T-cell (primary cell): ENCODE measurements around the gene WNT9B. TPM values are rescaled to one million over a fixed set of nuclear protein-coding genes. Genes with fewer than 3 reads are reported as not detected.

Experiments used
- ATAC-seq, 4 experiments: fragments of 200-7000 bp in 3 of 4; fragments of 150-1000 bp in 1 of 4; cut with Tn5 transposase; replicated peaks in 1 of 4; 1 replicate in 3 of 4; 2 replicates in 1 of 4; pipeline ENCODE4 v1.10.0; 2021; ENCODE audit warnings: moderate library complexity in 3 of 4, mild to moderate bottlenecking in 2 of 4, moderate number of reproducible peaks in 1 of 4
- CTCF ChIA-PET, 2 donors: fragments of 300-600 bp; sonication (Branson Sonifier 250); formaldehyde crosslinking; loops; one replicate each; lab custom pipeline; 2022; ENCODE audit warnings: antibody characterized with exemption in 2 of 2; lab: Charles Lee
- POLR2A ChIA-PET, 2 donors: fragments of 300-600 bp; sonication (Branson Sonifier 250); formaldehyde crosslinking; loops; one replicate each; lab custom pipeline; 2022; ENCODE audit warnings: antibody characterized with exemption in 2 of 2; lab: Charles Lee
- DNase-seq, 35 experiments: peaks; one replicate each; pipeline versions ENCODE4 v3.0.0 to v3.0.0-alpha.2; 2013 to 2023
- H3K27ac ChIP-seq: one replicate; pipeline ENCODE4 v1.5.1; 2013; ENCODE audit warnings: low read length
- H3K27me3 ChIP-seq, 2 experiments: replicated peaks in 1 of 2; 1 replicate in 1 of 2; 2 replicates in 1 of 2; pipeline versions ENCODE4 v1.6.1 to v1.7.0; 2013; ENCODE audit warnings: low read length in 1 of 2, mixed read lengths in 1 of 2; ENCODE audit not compliant: control insufficient read depth in 2 of 2, insufficient read depth in 2 of 2; ENCODE audit errors: extremely low read depth in 1 of 2
- H3K36me3 ChIP-seq, 2 donors: 1 replicate in 1 of 2; 2 replicates in 1 of 2; pipeline versions ENCODE4 v1.6.1 to v1.7.0; 2013; ENCODE audit warnings: low read length in 1 of 2; ENCODE audit not compliant: control insufficient read depth in 2 of 2, insufficient read depth in 1 of 2; ENCODE audit errors: extremely low read depth in 1 of 2
- H3K4me1 ChIP-seq, 2 experiments: 1 replicate in 1 of 2; 2 replicates in 1 of 2; pipeline versions ENCODE4 v1.6.1 to v1.7.0; 2013; ENCODE audit warnings: low read length in 2 of 2, mixed read lengths in 1 of 2; ENCODE audit not compliant: insufficient read depth in 2 of 2, control insufficient read depth in 1 of 2; ENCODE audit errors: extremely low read depth in 1 of 2
- H3K4me3 ChIP-seq, 2 donors: 1 replicate in 1 of 2; 2 replicates in 1 of 2; pipeline versions ENCODE4 v1.5.1 to v1.7.0; 2013; ENCODE audit warnings: mild to moderate bottlenecking in 2 of 2, low read length in 1 of 2, moderate library complexity in 1 of 2; ENCODE audit not compliant: control insufficient read depth in 1 of 2; ENCODE audit errors: extremely low read depth in 1 of 2
- H3K9me3 ChIP-seq: 2 replicates; pipeline ENCODE4 v1.7.0; 2013
- H3K27ac Mint-ChIP-seq, 2 donors: one replicate each; pipeline ENCODE4 v1.8.0; 2020 to 2021; ENCODE audit warnings: mild to moderate bottlenecking in 2 of 2, mixed read lengths in 2 of 2
- H3K27me3 Mint-ChIP-seq, 2 donors: one replicate each; pipeline ENCODE4 v1.8.0; 2021 to 2022; ENCODE audit warnings: mixed read lengths in 2 of 2
- H3K36me3 Mint-ChIP-seq: one replicate; pipeline ENCODE4 v1.8.0; 2021; ENCODE audit warnings: mixed read lengths
- H3K4me1 Mint-ChIP-seq, 3 donors: one replicate each; pipeline ENCODE4 v1.8.0; 2020 to 2022; ENCODE audit warnings: mixed read lengths in 3 of 3, mild to moderate bottlenecking in 1 of 3
- H3K4me3 Mint-ChIP-seq, 3 donors: one replicate each; pipeline ENCODE4 v1.8.0; 2020 to 2022; ENCODE audit warnings: mild to moderate bottlenecking in 3 of 3, mixed read lengths in 3 of 3, moderate library complexity in 3 of 3
- H3K9me3 Mint-ChIP-seq, 3 donors: one replicate each; pipeline ENCODE4 v1.8.0; 2020 to 2022; ENCODE audit warnings: mixed read lengths in 3 of 3
- WGBS: methylation state at CpG from one replicate; pipeline ENCODE4 v1.1.5; 2013; ENCODE audit warnings: missing lambda C conversion rate; ENCODE audit not compliant: insufficient coverage; 5-methylcytosine and 5-hydroxymethylcytosine counted together
- total RNA-seq, 35 experiments: library from RNA in 6 of 35; stranded (reverse) in 6 of 35; fragments of 120-200 nt in 1 of 35; gene quantifications; one replicate each; pipeline versions ENCODE4 v1.2.1 to v1.2.4 and lab custom pipeline; 2013 to 2026

The WNT9B gene, protein sequence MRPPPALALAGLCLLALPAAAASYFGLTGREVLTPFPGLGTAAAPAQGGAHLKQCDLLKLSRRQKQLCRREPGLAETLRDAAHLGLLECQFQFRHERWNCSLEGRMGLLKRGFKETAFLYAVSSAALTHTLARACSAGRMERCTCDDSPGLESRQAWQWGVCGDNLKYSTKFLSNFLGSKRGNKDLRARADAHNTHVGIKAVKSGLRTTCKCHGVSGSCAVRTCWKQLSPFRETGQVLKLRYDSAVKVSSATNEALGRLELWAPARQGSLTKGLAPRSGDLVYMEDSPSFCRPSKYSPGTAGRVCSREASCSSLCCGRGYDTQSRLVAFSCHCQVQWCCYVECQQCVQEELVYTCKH
- not detected for total RNA-seq
- not detected for total RNA-seq (2013)
- 0 to 0.14 (median 0) reads per million in 29 experiments for total RNA-seq (lab: John Stamatoyannopoulos, UW)

DNA sequence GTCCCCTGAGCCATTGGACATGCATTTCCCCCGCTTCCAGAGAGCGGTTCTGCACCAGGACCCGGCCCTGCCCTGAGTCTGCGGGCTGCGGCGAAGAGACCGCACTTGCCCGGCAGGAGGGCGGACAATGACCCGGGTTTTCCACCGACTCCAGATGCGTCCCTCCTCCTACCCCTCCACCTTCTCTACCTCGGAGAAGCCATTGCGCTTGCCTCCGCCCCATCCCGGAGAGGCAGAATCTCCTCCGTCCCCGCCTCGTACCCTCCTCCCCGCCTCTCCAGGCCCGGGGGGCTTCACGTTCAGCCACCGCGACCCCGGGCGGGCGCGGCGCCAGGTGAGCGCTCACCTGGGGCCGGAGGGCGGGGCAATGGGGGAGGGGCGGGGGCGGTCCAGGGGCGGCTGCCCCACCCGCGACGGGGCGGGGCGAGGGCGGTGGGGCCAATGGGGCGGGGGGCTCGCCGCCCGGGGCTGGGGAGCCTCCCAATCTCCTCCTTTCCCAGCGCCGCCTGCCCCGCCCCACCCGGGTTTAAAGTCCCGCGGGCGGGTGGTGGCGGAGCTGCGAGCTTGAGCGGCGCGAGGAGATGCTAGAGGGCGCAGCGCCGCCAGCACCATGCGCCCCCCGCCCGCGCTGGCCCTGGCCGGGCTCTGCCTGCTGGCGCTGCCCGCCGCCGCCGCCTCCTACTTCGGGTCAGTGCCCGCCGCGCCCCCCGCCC is at the start of gene WNT9B:
Gene WNT9B (plus strand): TSS at position 555 of the 713 bp plus-strand sequence. CDS start 56 bp downstream, at position 611.
- no peaks in the 10 kb centered on the region for H3K36me3 ChIP-seq
- no peaks in the 10 kb centered on the region for H3K9me3 Mint-ChIP-seq
- ChIA-PET POLR2A (no interaction called here), CTCF (interaction anchor here in 1 of 2 donors (0.6 kb wide), 1 partner anchor 1680 kb away, joined by 3 read pairs; no protein-coding TSS in a partner anchor)
- peak within 1 kb of the TSS; percentile 41 to 60 (median 55) for H3K4me3 Mint-ChIP-seq
- peaks cover 5 to 21% (median 11%) of the 10 kb centered on the region in 3 donors for H3K4me1 Mint-ChIP-seq
- no peak within 1 kb of the TSS for H3K27ac ChIP-seq
- peaks cover 0 to 14% of the 10 kb centered on the region in 2 experiments for H3K4me1 ChIP-seq
- H3K27me3 Mint-ChIP-seq: peaks cover 78 to 88% of the 10 kb centered on the region in 2 donors
- ATAC-seq (peak; percentile 50 to 76 (median 55)), DNase-seq (peak in 9 of 35 experiments; percentile 7 to 45 (median 21))
- no peaks in the 10 kb centered on the region for H3K9me3 ChIP-seq
- H3K27ac Mint-ChIP-seq: no peak within 1 kb of the TSS
- H3K4me3 ChIP-seq: peak within 1 kb of the TSS in 1 of 2 donors; percentile 40
- 5% methylated on average over 44 of the region's 75 CpGs for WGBS
- peaks cover 23 to 76% of the 10 kb centered on the region in 2 experiments for H3K27me3 ChIP-seq
- H3K36me3 Mint-ChIP-seq: no peaks in the 10 kb centered on the region

DNA sequence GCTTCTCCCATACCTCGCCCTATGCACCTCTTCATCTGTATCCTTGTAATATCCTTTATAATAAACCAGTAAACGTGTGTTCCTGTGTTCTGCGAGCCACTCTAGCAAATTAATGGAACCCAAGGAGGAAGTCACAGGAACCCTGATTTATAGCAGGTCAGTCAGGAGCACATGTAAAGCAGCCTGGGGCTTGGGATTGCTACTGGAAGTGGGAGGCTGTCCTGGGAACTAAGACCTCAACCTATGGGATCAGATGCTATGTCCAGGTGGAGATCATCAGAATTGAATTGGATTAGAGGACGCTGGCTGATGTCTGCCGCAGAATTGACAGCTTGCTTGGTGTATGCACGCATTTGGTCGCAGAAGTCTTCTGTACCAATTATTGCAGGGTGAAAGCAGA is 48.6 kb upstream of the WNT9B start:
- ATAC-seq (no peak), DNase-seq (no peak)
- H3K4me1 ChIP-seq: no peaks in the 10 kb centered on the region
- 82% methylated on average over 4 of the region's 7 CpGs for WGBS
- no peaks in the 10 kb centered on the region for H3K36me3 ChIP-seq
- Mint-ChIP-seq H3K9me3 (no peaks in the 10 kb centered on the region), H3K4me3 (no peak overlapping the region), H3K27me3 (peaks cover 0 to 11% of the 10 kb centered on the region in 2 donors), H3K4me1 (no peaks in the 10 kb centered on the region), H3K27ac (no peak overlapping the region), H3K36me3 (no peaks in the 10 kb centered on the region)
- H3K4me3 ChIP-seq: no peak overlapping the region
- ChIA-PET CTCF (no interaction called here), POLR2A (no interaction called here)
- H3K27ac ChIP-seq: no peak overlapping the region
- peaks cover 0 to 12% of the 10 kb centered on the region in 2 experiments for H3K27me3 ChIP-seq
- no peaks in the 10 kb centered on the region for H3K9me3 ChIP-seq

DNA sequence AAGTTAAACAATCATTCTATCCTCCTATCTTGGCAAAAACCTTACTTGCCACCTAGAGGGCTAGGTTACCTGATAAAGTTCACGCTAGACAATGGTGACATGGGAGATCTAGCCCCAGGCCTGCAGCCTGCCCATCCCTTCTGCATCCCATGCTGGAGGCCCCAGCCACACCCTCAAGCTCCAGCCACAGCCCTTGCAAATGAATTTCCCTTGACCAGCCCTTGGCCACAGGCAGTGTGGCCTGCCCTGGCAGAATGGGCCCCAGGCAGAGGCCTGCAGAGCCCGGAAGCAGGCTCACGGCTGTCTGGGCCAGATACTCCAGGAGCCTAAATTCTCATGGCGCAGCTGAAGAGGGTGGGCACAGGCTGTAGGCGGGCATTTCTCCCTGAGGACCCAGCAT is 47.8 kb upstream of the WNT9B start:
- H3K27me3 Mint-ChIP-seq: peaks cover 0 to 11% of the 10 kb centered on the region in 2 donors
- no peaks in the 10 kb centered on the region for H3K4me1 Mint-ChIP-seq
- H3K27me3 ChIP-seq: peaks cover 0 to 14% of the 10 kb centered on the region in 2 experiments
- POLR2A ChIA-PET: no interaction called here
- 91% methylated on average over 5 of the region's 5 CpGs for WGBS
- ATAC-seq (no peak), DNase-seq (no peak)
- no peaks in the 10 kb centered on the region for H3K4me1 ChIP-seq
- no peak overlapping the region for H3K4me3 ChIP-seq
- no peak overlapping the region for H3K4me3 Mint-ChIP-seq
- CTCF ChIA-PET: no interaction called here
- H3K9me3 ChIP-seq: no peaks in the 10 kb centered on the region
- H3K36me3 Mint-ChIP-seq: no peaks in the 10 kb centered on the region
- no peaks in the 10 kb centered on the region for H3K9me3 Mint-ChIP-seq
- no peak overlapping the region for H3K27ac ChIP-seq
- H3K36me3 ChIP-seq: no peaks in the 10 kb centered on the region
- H3K27ac Mint-ChIP-seq: no peak overlapping the region

DNA sequence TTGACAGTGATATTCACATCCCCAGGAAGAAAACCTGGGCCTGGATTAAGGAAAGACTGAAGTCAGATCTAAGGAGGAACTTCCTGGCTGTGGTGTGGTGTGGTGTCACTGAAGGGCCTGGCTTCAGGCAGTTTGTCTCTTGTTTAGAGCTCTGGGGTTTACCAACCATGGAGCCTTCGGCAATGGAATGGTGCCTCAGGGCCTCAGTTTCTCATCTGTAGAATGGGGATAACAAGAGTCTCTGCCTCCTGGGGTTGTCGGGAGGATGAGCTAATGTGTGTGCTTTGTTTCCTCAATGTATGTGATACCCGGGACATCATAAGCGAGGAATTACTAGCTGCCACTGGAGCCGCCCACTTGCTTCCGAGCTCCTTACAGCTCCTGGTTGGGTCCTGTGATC is 45.6 kb upstream of the WNT9B start:
- H3K36me3 ChIP-seq: no peaks in the 10 kb centered on the region
- no peaks in the 10 kb centered on the region for H3K4me1 ChIP-seq
- no peak overlapping the region for H3K4me3 Mint-ChIP-seq
- H3K27ac Mint-ChIP-seq: no peak overlapping the region
- H3K4me1 Mint-ChIP-seq: no peaks in the 10 kb centered on the region
- CTCF ChIA-PET: no interaction called here
- 100% methylated on average over 4 of the region's 6 CpGs for WGBS
- peaks cover 0 to 5% of the 10 kb centered on the region in 2 donors for H3K27me3 Mint-ChIP-seq
- no peak for ATAC-seq
- H3K4me3 ChIP-seq: no peak overlapping the region
- no peaks in the 10 kb centered on the region for H3K9me3 ChIP-seq
- no peak overlapping the region for H3K27ac ChIP-seq
- DNase-seq: no peak
- POLR2A ChIA-PET: interaction anchor here in 1 of 2 donors (0.7 kb wide), 1 partner anchor 13 kb away, joined by 3 read pairs; no protein-coding TSS in a partner anchor
- peaks cover 0 to 20% of the 10 kb centered on the region in 2 experiments for H3K27me3 ChIP-seq
- H3K9me3 Mint-ChIP-seq: no peaks in the 10 kb centered on the region
- no peaks in the 10 kb centered on the region for H3K36me3 Mint-ChIP-seq

DNA sequence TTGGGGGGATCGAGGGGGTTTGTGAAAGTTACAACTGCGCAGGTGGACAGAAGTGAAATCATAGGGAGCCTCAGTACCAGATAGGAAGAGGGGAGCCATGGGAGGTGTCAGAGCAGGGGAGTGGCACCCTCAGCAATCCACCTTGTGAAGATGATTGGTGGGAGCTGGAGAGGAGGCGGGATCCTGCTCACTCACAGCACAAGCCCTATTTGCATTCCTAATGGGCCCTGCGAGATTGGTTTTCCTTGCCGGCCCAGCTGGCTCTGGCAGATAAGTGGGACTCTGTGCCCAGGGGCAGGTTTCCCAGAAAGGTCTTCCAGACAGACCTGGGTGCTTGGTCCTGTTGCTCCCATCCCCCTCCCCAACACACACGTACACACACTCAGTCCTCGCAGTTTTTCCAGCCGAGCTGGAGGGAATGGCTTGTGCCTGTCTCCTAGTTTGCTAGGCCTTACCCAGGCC is 42.2 kb upstream of the WNT9B start:
- Mint-ChIP-seq H3K4me1 (no peaks in the 10 kb centered on the region), H3K36me3 (no peaks in the 10 kb centered on the region), H3K27me3 (peaks cover 19 to 33% of the 10 kb centered on the region in 2 donors), H3K27ac (no peak overlapping the region), H3K4me3 (no peak overlapping the region), H3K9me3 (no peaks in the 10 kb centered on the region)
- 86% methylated on average over 8 of the region's 8 CpGs for WGBS
- ATAC-seq (no peak), DNase-seq (no peak)
- Histone ChIP-seq H3K4me3 (no peak overlapping the region), H3K36me3 (no peaks in the 10 kb centered on the region), H3K27ac (no peak overlapping the region), H3K9me3 (no peaks in the 10 kb centered on the region), H3K27me3 (peaks cover 0 to 49% of the 10 kb centered on the region in 2 experiments), H3K4me1 (no peaks in the 10 kb centered on the region)
- ChIA-PET POLR2A (no interaction called here), CTCF (no interaction called here)

DNA sequence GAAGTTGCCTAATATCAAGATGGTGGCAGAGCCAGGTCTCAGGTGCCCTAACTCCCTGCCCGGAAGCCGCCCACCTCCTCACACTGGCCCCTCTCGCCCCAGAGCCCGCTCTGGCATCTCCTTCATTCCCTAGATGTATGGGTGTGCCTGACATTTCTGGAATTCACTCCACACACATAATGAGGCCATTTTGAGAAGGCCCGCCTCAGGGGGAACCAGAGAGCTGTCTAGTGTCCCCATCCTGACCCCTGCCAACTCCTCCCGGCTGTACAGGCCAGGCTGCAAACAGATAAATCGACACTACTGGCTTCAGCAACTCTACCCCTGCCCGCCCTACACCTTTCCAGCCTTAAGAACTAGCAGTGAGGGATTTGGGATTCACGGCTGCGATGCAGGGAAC is 40.5 kb upstream of the WNT9B start:
- CTCF ChIA-PET: no interaction called here
- Histone ChIP-seq H3K4me1 (no peaks in the 10 kb centered on the region), H3K27ac (no peak overlapping the region), H3K36me3 (no peaks in the 10 kb centered on the region), H3K9me3 (no peaks in the 10 kb centered on the region), H3K4me3 (no peak overlapping the region), H3K27me3 (peaks cover 0 to 63% of the 10 kb centered on the region in 2 experiments)
- WGBS: 92% methylated on average over 3 of the region's 10 CpGs
- no peaks in the 10 kb centered on the region for H3K4me1 Mint-ChIP-seq
- DNase-seq (no peak), ATAC-seq (no peak)
- POLR2A ChIA-PET: no interaction called here
- no peak overlapping the region for H3K4me3 Mint-ChIP-seq
- H3K36me3 Mint-ChIP-seq: no peaks in the 10 kb centered on the region
- no peak overlapping the region for H3K27ac Mint-ChIP-seq
- peaks cover 26 to 50% of the 10 kb centered on the region in 2 donors for H3K27me3 Mint-ChIP-seq
- H3K9me3 Mint-ChIP-seq: no peaks in the 10 kb centered on the region
